Fibroblast of lung (primary cell): ENCODE measurements around the gene SRC.

ENCODE experiments used
- CTCF ChIP-seq, 2 donors: IDR thresholded peaks in 1 of 2; conservative IDR thresholded peaks in 1 of 2; 1 replicate in 1 of 2; 2 replicates in 1 of 2; pipeline ENCODE4 v1.5.1; 2011 to 2012; ENCODE audit warnings: low read length in 2 of 2, control low read depth in 1 of 2, inconsistent platforms in 1 of 2, low read depth in 1 of 2, mild to moderate bottlenecking in 1 of 2
- EZH2 ChIP-seq: IDR thresholded peaks from 2 replicates; pipeline ENCODE4 v1.5.1; 2012; ENCODE audit warnings: low read length, control low read depth, mild to moderate bottlenecking; ENCODE audit errors: missing control alignments

GRCh38 chr20:37319151-37319671 is 26.7 kb upstream of the SRC start:
- no peak for TF ChIP-seq CTCF (conservative IDR thresholded peaks at IDR 0.05 in 1 of 2, IDR thresholded peaks at IDR 0.05 in 1 of 2; ENCODE audit: low read depth in 1 of 2, low read length in 2 of 2)
- TF ChIP-seq EZH2 = no peak
